Naive B cell (primary cell): Measurements from ENCODE around the gene NRIP2. TPM values are rescaled to one million over a fixed set of nuclear protein-coding genes. Genes with fewer than 3 reads are reported as not detected.
A peak's percentile ranks its signal among the peaks of the same experiment; 100 is the strongest.

Source experiments
- ATAC-seq, 2 donors: fragments of 150-1000 bp; cut with Tn5 transposase; 2 replicates each; pipeline ENCODE4 v1.10.0; 2021; ENCODE audit warnings: low read depth in 2 of 2, mild to moderate bottlenecking in 2 of 2, moderate library complexity in 2 of 2
- DNase-seq: peaks from one replicate; pipeline ENCODE4 v3.0.0; 2022
- H3K27ac Mint-ChIP-seq, 6 donors: one replicate each; pipeline ENCODE4 v1.8.0; 2020 to 2022; ENCODE audit warnings: mild to moderate bottlenecking in 6 of 6, mixed read lengths in 6 of 6, moderate library complexity in 5 of 6, inconsistent platforms in 2 of 6
- H3K27me3 Mint-ChIP-seq, 3 donors: one replicate each; pipeline ENCODE4 v1.8.0; 2021 to 2022; ENCODE audit warnings: mixed read lengths in 3 of 3, mild to moderate bottlenecking in 1 of 3
- H3K36me3 Mint-ChIP-seq, 2 donors: one replicate each; pipeline ENCODE4 v1.8.0; 2020 to 2022; ENCODE audit warnings: mixed read lengths in 2 of 2, inconsistent platforms in 1 of 2, mild to moderate bottlenecking in 1 of 2
- H3K4me1 Mint-ChIP-seq, 3 donors: one replicate each; pipeline ENCODE4 v1.8.0; 2020 to 2022; ENCODE audit warnings: mixed read lengths in 3 of 3, inconsistent platforms in 1 of 3, mild to moderate bottlenecking in 1 of 3, moderate library complexity in 1 of 3
- H3K4me3 Mint-ChIP-seq, 8 donors: one replicate each; pipeline ENCODE4 v1.8.0; 2020 to 2022; ENCODE audit warnings: mild to moderate bottlenecking in 8 of 8, mixed read lengths in 8 of 8, moderate library complexity in 8 of 8, inconsistent platforms in 2 of 8
- H3K9me3 Mint-ChIP-seq, 7 donors: one replicate each; pipeline ENCODE4 v1.8.0; 2020 to 2022; ENCODE audit warnings: mixed read lengths in 7 of 7, mild to moderate bottlenecking in 5 of 7, inconsistent platforms in 2 of 7, moderate library complexity in 1 of 7
- polyA plus RNA-seq, 6 donors: library from polyadenylated mRNA; unstranded; fragments of 300-500 nt; fragmentation: Illumina TruSeq; gene quantifications; one replicate each; pipeline ENCODE4 v1.2.3, GENCODE V29; 2021; ENCODE audit warnings: low read depth in 6 of 6

The NRIP2 gene
- polyA plus RNA-seq, 6 donors from 2014 or later, result 0.47 to 1.9 (median 1.1) TPM

GRCh38 chr12:2857576-2857975 lies 22.7 kb upstream of the NRIP2 start:
- ATAC-seq (no peak), DNase-seq (no peak)
- H3K4me1 Mint-ChIP-seq, result peaks cover 0 to 4% (median 4%) of the 10 kb centered on the region in 3 donors
- no peaks in the 10 kb centered on the region for H3K36me3 Mint-ChIP-seq
- no peak overlapping the region for H3K27ac Mint-ChIP-seq
- H3K4me3 Mint-ChIP-seq, result no peak overlapping the region
- no peaks in the 10 kb centered on the region for H3K9me3 Mint-ChIP-seq
- no peaks in the 10 kb centered on the region for H3K27me3 Mint-ChIP-seq

GRCh38 chr12:2857021-2857431 lies 22.2 kb upstream of the NRIP2 start, which contains the start of gene TEX52:
Gene TEX52 (minus strand): TSS chr12:2857039. CDS start chr12:2857026, 13 bp downstream.
- DNase-seq (no peak), ATAC-seq (no peak)
- Mint-ChIP-seq H3K27me3 (no peaks in the 10 kb centered on the region), H3K36me3 (no peaks in the 10 kb centered on the region), H3K4me1 (peaks cover 0 to 4% (median 4%) of the 10 kb centered on the region in 3 donors), H3K4me3 (no peak within 1 kb of the TSS), H3K27ac (peak within 1 kb of the TSS in 2 of 6 donors; percentile 61 to 70), H3K9me3 (no peaks in the 10 kb centered on the region)

GRCh38 chr12:2856051-2856450 lies 21.2 kb upstream of the NRIP2 start:
- Mint-ChIP-seq H3K4me3 (no peak overlapping the region), H3K4me1 (peaks cover 0 to 4% (median 4%) of the 10 kb centered on the region in 3 donors), H3K36me3 (no peaks in the 10 kb centered on the region), H3K27me3 (no peaks in the 10 kb centered on the region), H3K9me3 (no peaks in the 10 kb centered on the region), H3K27ac (peak overlapping the region in 2 of 6 donors; percentile 61 to 70)
- DNase-seq (no peak), ATAC-seq (no peak)

- H3K4me1 Mint-ChIP-seq, result peaks cover 0 to 4% (median 4%) of the 10 kb centered on the region in 3 donors
- no peaks in the 10 kb centered on the region for H3K27me3 Mint-ChIP-seq
- H3K4me3 Mint-ChIP-seq, result no peak overlapping the region
- H3K36me3 Mint-ChIP-seq, result no peaks in the 10 kb centered on the region
- DNase-seq (no peak), ATAC-seq (no peak)
- H3K27ac Mint-ChIP-seq, result peak overlapping the region in 1 of 6 donors; percentile 70
- no peaks in the 10 kb centered on the region for H3K9me3 Mint-ChIP-seq
Observed at GRCh38 chr12:2855546-2855945, 20.7 kb upstream of the NRIP2 start.

- Mint-ChIP-seq H3K4me3 (no peak overlapping the region), H3K36me3 (no peaks in the 10 kb centered on the region), H3K4me1 (peaks cover 0 to 4% (median 4%) of the 10 kb centered on the region in 3 donors), H3K27ac (peak overlapping the region in 1 of 6 donors; percentile 37), H3K27me3 (no peaks in the 10 kb centered on the region), H3K9me3 (no peaks in the 10 kb centered on the region)
- DNase-seq (no peak), ATAC-seq (no peak)
Observed at GRCh38 chr12:2854669-2855453, 20.0 kb upstream of the NRIP2 start.

GRCh38 chr12:2853626-2854025 lies 18.8 kb upstream of the NRIP2 start:
- Mint-ChIP-seq H3K4me3 (no peak overlapping the region), H3K27me3 (no peaks in the 10 kb centered on the region), H3K4me1 (peaks cover 0 to 4% (median 4%) of the 10 kb centered on the region in 3 donors), H3K36me3 (peaks cover 0 to 9% of the 10 kb centered on the region in 2 donors), H3K27ac (no peak overlapping the region), H3K9me3 (no peaks in the 10 kb centered on the region)
- ATAC-seq, result peak; percentile 32 to 39
- peak; percentile 12 for DNase-seq

- Mint-ChIP-seq H3K9me3 (no peaks in the 10 kb centered on the region), H3K36me3 (peaks cover 0 to 23% of the 10 kb centered on the region in 2 donors), H3K4me1 (peaks cover 0 to 4% (median 4%) of the 10 kb centered on the region in 3 donors), H3K4me3 (no peak overlapping the region), H3K27me3 (no peaks in the 10 kb centered on the region), H3K27ac (peak overlapping the region in 1 of 6 donors; percentile 54)
- ATAC-seq, result no peak
- DNase-seq, result no peak
Observed at GRCh38 chr12:2851931-2852330, 17.1 kb upstream of the NRIP2 start.

GRCh38 chr12:2845280-2845679 lies 10.4 kb upstream of the NRIP2 start:
- Mint-ChIP-seq H3K4me3 (no peak overlapping the region), H3K27me3 (no peaks in the 10 kb centered on the region), H3K4me1 (peaks cover 0 to 4% (median 0%) of the 10 kb centered on the region in 3 donors), H3K9me3 (no peaks in the 10 kb centered on the region), H3K36me3 (peaks cover 0 to 23% of the 10 kb centered on the region in 2 donors), H3K27ac (no peak overlapping the region)
- DNase-seq (no peak), ATAC-seq (no peak)

- no peaks in the 10 kb centered on the region for H3K9me3 Mint-ChIP-seq
- H3K27me3 Mint-ChIP-seq, result no peaks in the 10 kb centered on the region
- no peak for DNase-seq
- H3K4me3 Mint-ChIP-seq, result no peak overlapping the region
- peaks cover 0 to 24% of the 10 kb centered on the region in 2 donors for H3K36me3 Mint-ChIP-seq
- no peak for ATAC-seq
- H3K4me1 Mint-ChIP-seq, result peaks cover 0 to 4% (median 2%) of the 10 kb centered on the region in 3 donors
- H3K27ac Mint-ChIP-seq, result no peak overlapping the region
Observed at GRCh38 chr12:2844786-2845185, 10.0 kb upstream of the NRIP2 start.

- Mint-ChIP-seq H3K4me1 (peaks cover 0 to 4% (median 2%) of the 10 kb centered on the region in 3 donors), H3K4me3 (no peak overlapping the region), H3K36me3 (peaks cover 6 to 17% of the 10 kb centered on the region in 2 donors), H3K9me3 (no peaks in the 10 kb centered on the region), H3K27me3 (no peaks in the 10 kb centered on the region), H3K27ac (no peak overlapping the region)
- no peak for ATAC-seq
- DNase-seq, result no peak
Observed at GRCh38 chr12:2842948-2843347, 8.1 kb upstream of the NRIP2 start.

GRCh38 chr12:2841056-2841650 lies 6.3 kb upstream of the NRIP2 start:
- ATAC-seq, result no peak
- Mint-ChIP-seq H3K4me1 (peaks cover 0 to 4% (median 2%) of the 10 kb centered on the region in 3 donors), H3K36me3 (peaks cover 6 to 9% of the 10 kb centered on the region in 2 donors), H3K27me3 (no peaks in the 10 kb centered on the region), H3K27ac (no peak overlapping the region), H3K4me3 (no peak overlapping the region), H3K9me3 (no peaks in the 10 kb centered on the region)
- no peak for DNase-seq

GRCh38 chr12:2836574-2836973 lies 1.7 kb upstream of the NRIP2 start:
- H3K9me3 Mint-ChIP-seq, result no peaks in the 10 kb centered on the region
- H3K4me1 Mint-ChIP-seq, result peaks cover 3 to 11% (median 10%) of the 10 kb centered on the region in 3 donors
- no peaks in the 10 kb centered on the region for H3K27me3 Mint-ChIP-seq
- ATAC-seq, result no peak
- no peak for DNase-seq
- no peak overlapping the region for H3K27ac Mint-ChIP-seq
- no peak overlapping the region for H3K4me3 Mint-ChIP-seq
- H3K36me3 Mint-ChIP-seq, result peaks cover 10 to 20% of the 10 kb centered on the region in 2 donors

- Mint-ChIP-seq H3K9me3 (no peaks in the 10 kb centered on the region), H3K4me3 (no peak overlapping the region), H3K36me3 (peaks cover 12 to 24% of the 10 kb centered on the region in 2 donors), H3K27ac (peak overlapping the region in 1 of 6 donors; percentile 55), H3K4me1 (peaks cover 3 to 11% (median 10%) of the 10 kb centered on the region in 3 donors), H3K27me3 (no peaks in the 10 kb centered on the region)
- no peak for ATAC-seq
- DNase-seq, result no peak
Observed at GRCh38 chr12:2835691-2836403, 1.0 kb upstream of the NRIP2 start.
